ENCODE results near the gene PTPRH. TPM values are rescaled to one million over a fixed set of nuclear protein-coding genes. Genes with fewer than 3 reads are reported as not detected.

Gene PTPRH
- polyA plus RNA-seq, 1 of the 3 experiments (the other 2 are of a cell fraction), result 1.1 TPM

GRCh38 chr19:55226273-55226672 lies 17.0 kb upstream of the PTPRH start:
- POLR2A ChIA-PET, result no interaction called here

DNA sequence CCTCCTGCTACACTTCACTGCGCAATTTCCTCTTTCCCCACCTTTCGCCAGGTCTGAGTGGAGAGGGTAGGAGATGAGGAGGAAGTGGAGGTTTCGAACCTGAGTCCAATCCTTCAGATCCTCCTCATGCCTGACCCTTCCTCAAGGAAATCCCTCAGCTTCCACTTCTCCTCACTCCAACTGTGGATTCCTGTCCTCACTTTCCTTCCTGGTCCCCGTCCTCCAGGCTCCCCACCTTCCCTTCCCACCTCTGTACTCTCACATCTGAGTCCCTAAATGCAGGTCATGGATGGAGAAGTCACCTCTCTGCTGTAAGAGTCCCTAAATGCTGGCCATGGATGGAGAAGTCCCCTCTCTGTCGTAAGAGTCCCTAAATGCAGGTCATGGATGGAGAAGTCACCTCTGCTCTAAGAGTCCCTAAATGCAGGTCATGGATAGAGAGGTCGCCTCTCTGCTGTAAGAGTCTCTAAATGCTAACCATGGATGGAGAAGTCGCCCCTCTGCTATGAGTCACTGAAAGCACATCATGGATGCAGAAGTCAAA lies 16.2 kb upstream of the PTPRH start:
- Histone ChIP-seq H3K27me3 (ENCODE audit: insufficient read depth) (no peaks in the 10 kb centered on the region), H3K36me3 (replicated peaks in 1 of 2; ENCODE audit: control insufficient read depth in 1 of 2, insufficient read depth in 2 of 2, low read length in 1 of 2) (peaks cover 0 to 37% of the 10 kb centered on the region in 2 experiments), H3K27ac (ENCODE audit: low read depth in 2 of 2, low read length in 1 of 2) (no peak overlapping the region; a peak in 1 of 4 replicates), H2AFZ (ENCODE audit: low read depth) (no peak overlapping the region), H3K79me2 (ENCODE audit: insufficient read depth) (no peaks in the 10 kb centered on the region), H3K4me1 (ENCODE audit: control insufficient read depth in 1 of 2, insufficient read depth in 2 of 2, low read depth in 1 of 2, low read length in 1 of 2) (peaks cover 0 to 38% of the 10 kb centered on the region in 2 experiments; a peak in 1 of 4 replicates), H4K20me1 (ENCODE audit: insufficient read depth) (peaks cover 16% of the 10 kb centered on the region; the same call in 1 of the 2 replicates), H3K9ac (no peak overlapping the region), H3K4me3 (ENCODE audit: low read depth in 2 of 2, low read length in 1 of 2) (no peak overlapping the region), H3F3A (replicated peaks; ENCODE audit: insufficient read depth) (no peaks in the 10 kb centered on the region), H3K4me2 (no peak overlapping the region), H3K9me3 (no peaks in the 10 kb centered on the region), H3K9me2 (no peaks in the 10 kb centered on the region)
- no peak for TF ChIP-seq IRF3 (IDR thresholded peaks at IDR 0.05; ENCODE audit: low read depth, low read length)
- no peak for TF ChIP-seq GATA2 (CRISPR knock-in tag; IDR thresholded peaks at IDR 0.05)
- no peak for TF ChIP-seq EZH2phosphoT487 (IDR thresholded peaks at IDR 0.05; ENCODE audit: borderline replicate concordance, low read depth)
- TF ChIP-seq, protein P1, sequence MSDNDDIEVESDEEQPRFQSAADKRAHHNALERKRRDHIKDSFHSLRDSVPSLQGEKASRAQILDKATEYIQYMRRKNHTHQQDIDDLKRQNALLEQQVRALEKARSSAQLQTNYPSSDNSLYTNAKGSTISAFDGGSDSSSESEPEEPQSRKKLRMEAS (IDR thresholded peaks at IDR 0.05; ENCODE audit: low read depth), result no peak
- TF ChIP-seq ZBTB33 (IDR thresholded peaks at IDR 0.05; ENCODE audit: borderline replicate concordance, low read depth), result no peak
- no peak for TF ChIP-seq EP300 (IDR thresholded peaks at IDR 0.05; ENCODE audit: borderline replicate concordance in 1 of 2, low read depth in 1 of 2, low read length in 1 of 2)
- no peak for TF ChIP-seq FOXM1 (IDR thresholded peaks at IDR 0.05; ENCODE audit: low read depth)
- TF ChIP-seq, protein P2, sequence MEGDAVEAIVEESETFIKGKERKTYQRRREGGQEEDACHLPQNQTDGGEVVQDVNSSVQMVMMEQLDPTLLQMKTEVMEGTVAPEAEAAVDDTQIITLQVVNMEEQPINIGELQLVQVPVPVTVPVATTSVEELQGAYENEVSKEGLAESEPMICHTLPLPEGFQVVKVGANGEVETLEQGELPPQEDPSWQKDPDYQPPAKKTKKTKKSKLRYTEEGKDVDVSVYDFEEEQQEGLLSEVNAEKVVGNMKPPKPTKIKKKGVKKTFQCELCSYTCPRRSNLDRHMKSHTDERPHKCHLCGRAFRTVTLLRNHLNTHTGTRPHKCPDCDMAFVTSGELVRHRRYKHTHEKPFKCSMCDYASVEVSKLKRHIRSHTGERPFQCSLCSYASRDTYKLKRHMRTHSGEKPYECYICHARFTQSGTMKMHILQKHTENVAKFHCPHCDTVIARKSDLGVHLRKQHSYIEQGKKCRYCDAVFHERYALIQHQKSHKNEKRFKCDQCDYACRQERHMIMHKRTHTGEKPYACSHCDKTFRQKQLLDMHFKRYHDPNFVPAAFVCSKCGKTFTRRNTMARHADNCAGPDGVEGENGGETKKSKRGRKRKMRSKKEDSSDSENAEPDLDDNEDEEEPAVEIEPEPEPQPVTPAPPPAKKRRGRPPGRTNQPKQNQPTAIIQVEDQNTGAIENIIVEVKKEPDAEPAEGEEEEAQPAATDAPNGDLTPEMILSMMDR (IDR thresholded peaks at IDR 0.05), result no peak
- TF ChIP-seq JUND (IDR thresholded peaks at IDR 0.05), result no peak
- TF ChIP-seq FOXJ3 (CRISPR knock-in tag; IDR thresholded peaks at IDR 0.05), result no peak
- TF ChIP-seq USF2 (IDR thresholded peaks at IDR 0.05; ENCODE audit: borderline replicate concordance, low read depth, low read length), result no peak
- TF ChIP-seq SMC3 (IDR thresholded peaks at IDR 0.05; ENCODE audit: low read depth, low read length), result no peak
- no peak for TF ChIP-seq FOSL2 (IDR thresholded peaks at IDR 0.05; ENCODE audit: borderline replicate concordance, low read depth)
- ChIA-PET POLR2A (no interaction called here), CTCF (no interaction called here)
- WGBS (ENCODE audit: low lambda C conversion rate), result 94% methylated on average over 5 of the region's 7 CpGs
- DNase-seq, result no peak

More at GRCh38 chr19:55226273-55226672, 17.0 kb upstream of the PTPRH start:
- peaks cover 0 to 43% of the 10 kb centered on the region in 2 experiments for H3K36me3 ChIP-seq (replicated peaks in 1 of 2; ENCODE audit: control insufficient read depth in 1 of 2, insufficient read depth in 2 of 2, low read length in 1 of 2)
- H3K4me3 ChIP-seq (ENCODE audit: low read depth in 2 of 2, low read length in 1 of 2), result no peak overlapping the region
- peaks cover 0 to 38% of the 10 kb centered on the region in 2 experiments; a peak in 1 of 4 replicates for H3K4me1 ChIP-seq (ENCODE audit: control insufficient read depth in 1 of 2, insufficient read depth in 2 of 2, low read depth in 1 of 2, low read length in 1 of 2)
- CTCF ChIA-PET, result interaction anchor here (1.3 kb wide), 1 partner anchor 75 kb away, joined by 5 read pairs; no protein-coding TSS in a partner anchor
- H3F3A ChIP-seq (replicated peaks; ENCODE audit: insufficient read depth), result no peaks in the 10 kb centered on the region
- no peak for DNase-seq
- H4K20me1 ChIP-seq (ENCODE audit: insufficient read depth), result peaks cover 16% of the 10 kb centered on the region; the same call in 1 of the 2 replicates
- H2AFZ ChIP-seq (ENCODE audit: low read depth), result no peak overlapping the region
- H3K9me2 ChIP-seq, result no peaks in the 10 kb centered on the region
- H3K79me2 ChIP-seq (ENCODE audit: insufficient read depth), result no peaks in the 10 kb centered on the region
- no peaks in the 10 kb centered on the region for H3K9me3 ChIP-seq
- H3K27me3 ChIP-seq (ENCODE audit: insufficient read depth), result no peaks in the 10 kb centered on the region
- TF ChIP-seq GABPA (IDR thresholded peaks at IDR 0.05; ENCODE audit: low read depth) (no peak), RFX5 (IDR thresholded peaks at IDR 0.05; ENCODE audit: low read length) (no peak), CHD2 (IDR thresholded peaks at IDR 0.05; ENCODE audit: low read length, partially characterized antibody) (no peak), USF2 (IDR thresholded peaks at IDR 0.05; ENCODE audit: borderline replicate concordance, low read depth, low read length) (no peak), FOXM1 (IDR thresholded peaks at IDR 0.05; ENCODE audit: low read depth) (no peak), EZH2phosphoT487 (IDR thresholded peaks at IDR 0.05; ENCODE audit: borderline replicate concordance, low read depth) (no peak)
- no peak overlapping the region for H3K9ac ChIP-seq
- peak overlapping the region in 1 of 2 experiments; percentile 9; a peak in 1 of 4 replicates for H3K27ac ChIP-seq (ENCODE audit: low read depth in 2 of 2, low read length in 1 of 2)
- H3K4me2 ChIP-seq, result no peak overlapping the region
- WGBS (ENCODE audit: low lambda C conversion rate), result 89% methylated on average over 8 of the region's 9 CpGs

Measured in SK-N-SH (cell line).